Testis (tissue), 2 donors: ENCODE data around the gene ORM1.

Experiments used
- CTCF ChIP-seq, 3 experiments: fragments of 450-650 bp in 2 of 3; fragments of 200-600 bp in 1 of 3; sonication (generic) in 1 of 3; IDR thresholded peaks; one replicate each; pipeline ENCODE4 v1.5.1; 2016 to 2019; ENCODE audit warnings: antibody characterized with exemption in 3 of 3, mild to moderate bottlenecking in 2 of 3, moderate library complexity in 1 of 3
- POLR2A ChIP-seq: fragments of 450-650 bp; IDR thresholded peaks from one replicate; pipeline ENCODE4 v1.6.1; 2017; ENCODE audit warnings: antibody characterized with exemption, mild to moderate bottlenecking, moderate library complexity

GRCh38 chr9:114311571-114312512 is 11.1 kb upstream of the ORM1 start:
- no peak for TF ChIP-seq CTCF (IDR thresholded peaks at IDR 0.05)
- no peak for TF ChIP-seq POLR2A
